B cell (primary cell): ENCODE data around the gene UPK3A. TPM values are rescaled to one million over a fixed set of nuclear protein-coding genes. Genes with fewer than 3 reads are reported as not detected.

ENCODE experiments used
- ATAC-seq: fragments of 200-7000 bp; cut with Tn5 transposase; one replicate; pipeline ENCODE4 v1.10.0; 2021; ENCODE audit warnings: low read depth, mild to moderate bottlenecking, moderate number of reproducible peaks, moderate library complexity
- CTCF ChIA-PET: fragments of 350-600 bp; sonication (Branson Sonifier 250); formaldehyde crosslinking; loops from one replicate; lab custom pipeline; 2021; ENCODE audit warnings: antibody characterized with exemption, inconsistent platforms; lab: Charles Lee
- POLR2A ChIA-PET: fragments of 350-600 bp; sonication (Branson Sonifier 250); formaldehyde crosslinking; loops from one replicate; lab custom pipeline; 2021; ENCODE audit warnings: antibody characterized with exemption; lab: Charles Lee
- DNase-seq: peaks from one replicate; pipeline ENCODE4 v3.0.0; 2013
- H2AFZ ChIP-seq: 2 replicates; pipeline ENCODE4 v1.6.1; 2012; ENCODE audit warnings: mild to moderate bottlenecking, low read depth, low read length; ENCODE audit not compliant: insufficient read depth, poor library complexity, severe bottlenecking
- H3K27ac ChIP-seq, 2 donors: 1 replicate in 1 of 2; 2 replicates in 1 of 2; pipeline ENCODE4 v1.5.1; 2012 to 2013; ENCODE audit warnings: low read length in 2 of 2, mild to moderate bottlenecking in 2 of 2, moderate library complexity in 1 of 2
- H3K27me3 ChIP-seq, 4 experiments: fragments of 200-600 bp in 1 of 4; sonication (generic) in 1 of 4; replicated peaks in 1 of 4; 1 replicate in 2 of 4; 2 replicates in 2 of 4; pipeline versions ENCODE4 v1.6.1 to v1.7.0; 2013 to 2016; ENCODE audit warnings: low read length in 3 of 4, mild to moderate bottlenecking in 2 of 4, mixed read lengths in 1 of 4, moderate library complexity in 1 of 4; ENCODE audit not compliant: insufficient read depth in 4 of 4, control insufficient read depth in 3 of 4; ENCODE audit errors: control extremely low read depth in 1 of 4
- H3K36me3 ChIP-seq, 2 experiments: replicated peaks in 1 of 2; 1 replicate in 1 of 2; 2 replicates in 1 of 2; pipeline versions ENCODE4 v1.6.1 to v1.7.1; 2013; ENCODE audit warnings: low read length in 1 of 2; ENCODE audit not compliant: insufficient read depth in 2 of 2, control insufficient read depth in 1 of 2; ENCODE audit errors: control extremely low read depth in 1 of 2, extremely low read depth in 1 of 2
- H3K4me1 ChIP-seq, 2 donors: fragments of 200-600 bp in 1 of 2; sonication (generic) in 1 of 2; 1 replicate in 1 of 2; 2 replicates in 1 of 2; pipeline versions ENCODE4 v1.5.1 to v1.6.1; 2013 to 2017; ENCODE audit warnings: low read length in 2 of 2; ENCODE audit not compliant: control insufficient read depth in 2 of 2, insufficient read depth in 2 of 2
- H3K4me2 ChIP-seq: replicated peaks from 2 replicates; pipeline ENCODE3; 2012; ENCODE audit warnings: mild to moderate bottlenecking, low read depth, low read length; ENCODE audit not compliant: poor library complexity, severe bottlenecking
- H3K4me3 ChIP-seq, 5 experiments: fragments of 200-600 bp in 1 of 5; sonication (generic) in 1 of 5; 1 replicate in 3 of 5; 2 replicates in 2 of 5; pipeline versions ENCODE4 v1.5.1 to v1.7.0; 2011 to 2016; ENCODE audit warnings: low read length in 4 of 5, mild to moderate bottlenecking in 4 of 5, low read depth in 2 of 5, control low read depth in 1 of 5, moderate library complexity in 1 of 5; ENCODE audit not compliant: insufficient read depth in 1 of 5; ENCODE audit errors: control extremely low read depth in 1 of 5, extremely low read depth in 1 of 5
- H3K79me2 ChIP-seq: fragments of 200-600 bp; sonication (generic); one replicate; pipeline ENCODE4 v1.6.0; 2016; ENCODE audit warnings: low read length; ENCODE audit not compliant: control insufficient read depth, insufficient read depth
- H3K9ac ChIP-seq: fragments of 200-600 bp; sonication (generic); 2 replicates; pipeline ENCODE4 v1.6.1; 2017; ENCODE audit warnings: mild to moderate bottlenecking, low read length, moderate library complexity
- H3K9me3 ChIP-seq, 3 donors: one replicate each; pipeline versions ENCODE4 v1.6.1 to v1.7.1; 2013; ENCODE audit warnings: low read length in 2 of 3; ENCODE audit not compliant: control insufficient read depth in 2 of 3, insufficient read depth in 1 of 3; ENCODE audit errors: control extremely low read depth in 1 of 3
- H4K20me1 ChIP-seq: 2 replicates; pipeline ENCODE4 v1.6.0; 2012; ENCODE audit warnings: mild to moderate bottlenecking, low read length; ENCODE audit not compliant: insufficient read depth, control insufficient read depth, poor library complexity, severe bottlenecking
- H3K27ac Mint-ChIP-seq: one replicate; pipeline ENCODE4 v1.8.0; 2021; ENCODE audit warnings: mixed read lengths
- H3K27me3 Mint-ChIP-seq: one replicate; pipeline ENCODE4 v1.8.0; 2021; ENCODE audit warnings: mixed read lengths
- H3K4me1 Mint-ChIP-seq: one replicate; pipeline ENCODE4 v1.8.0; 2021; ENCODE audit warnings: mixed read lengths
- H3K4me3 Mint-ChIP-seq: one replicate; pipeline ENCODE4 v1.8.0; 2021; ENCODE audit warnings: mixed read lengths
- H3K9me3 Mint-ChIP-seq: one replicate; pipeline ENCODE4 v1.8.0; 2022; ENCODE audit warnings: mixed read lengths; ENCODE audit not compliant: insufficient read depth
- EZH2 ChIP-seq: IDR thresholded peaks from 2 replicates; pipeline ENCODE4 v1.6.1; 2012; ENCODE audit warnings: borderline replicate concordance, low read depth, mild to moderate bottlenecking, moderate library complexity, low read length; ENCODE audit not compliant: insufficient read depth, poor library complexity, severe bottlenecking
- WGBS: methylation state at CpG from one replicate; pipeline ENCODE4 v1.1.5; 2013; ENCODE audit warnings: missing lambda C conversion rate; ENCODE audit not compliant: insufficient coverage; 5-methylcytosine and 5-hydroxymethylcytosine counted together
- intact Hi-C: fragments of 100-400 bp; cut with micrococcal nuclease; formaldehyde crosslinking; loops from one replicate; pipeline ENCODE4 v1.10.0; 2022
- polyA plus RNA-seq: library from polyadenylated mRNA; depleted of rRNA; stranded (reverse); fragments of >200 nt; gene quantifications from 2 replicates; pipeline ENCODE4 v1.2.3, GENCODE V29; 2012
- total RNA-seq, 2 donors: library from RNA; stranded (reverse); fragments of 120-200 nt in 1 of 2; gene quantifications; 1 replicate in 1 of 2; 2 replicates in 1 of 2; pipeline versions ENCODE4 v1.2.3 to v1.2.4, GENCODE V29; 2013 to 2022
- TF ChIP-seq, protein P1 (sequence below): fragments of 200-600 bp; IDR thresholded peaks from one replicate; pipeline ENCODE4 v1.8.0; 2022; ENCODE audit warnings: antibody characterized with exemption, mild to moderate bottlenecking

The UPK3A gene
- total and polyA plus RNA-seq, 2 donors (not counting 1 experiment from before 2014, with no cell fraction given) = not detected

DNA sequence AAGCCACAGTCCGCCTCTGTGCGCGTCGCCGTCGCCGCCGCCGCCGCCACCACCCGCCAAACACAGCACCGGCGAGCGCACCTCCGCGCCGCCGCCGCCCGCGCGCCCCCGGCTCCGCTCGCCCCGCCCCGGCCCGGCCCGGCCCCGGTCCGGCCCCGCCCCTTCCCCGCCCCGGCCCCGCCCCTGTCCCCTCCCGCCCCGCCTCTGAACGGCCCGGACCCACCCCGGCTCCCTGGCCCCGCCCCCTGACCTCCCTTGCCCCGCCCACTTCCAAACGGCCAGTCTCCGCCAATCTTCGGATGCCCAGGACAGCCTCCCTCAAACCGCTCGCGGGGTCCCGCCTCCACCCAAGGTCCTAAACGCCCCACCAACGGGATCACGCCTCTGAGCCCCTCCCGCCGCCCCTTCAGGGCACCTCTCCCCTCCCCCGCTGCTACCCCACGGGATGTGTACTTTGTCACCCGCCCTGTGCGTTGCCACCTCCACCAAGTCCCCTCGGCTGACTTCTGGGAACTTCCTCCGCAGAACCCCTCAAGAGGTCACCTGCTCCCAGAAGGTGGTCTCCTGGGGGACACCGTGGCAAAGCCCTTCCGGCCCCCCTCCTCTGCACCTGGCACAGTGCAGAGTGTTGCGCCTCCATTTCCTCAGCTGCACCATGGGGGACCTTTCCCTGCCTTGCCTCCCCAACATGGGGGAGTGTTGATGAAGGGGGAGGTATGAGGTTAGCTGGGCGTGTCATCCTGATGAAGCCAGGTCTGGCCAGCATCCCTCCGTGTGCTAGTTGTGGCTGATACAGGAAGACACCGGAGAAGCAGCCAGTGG, 43.7 kb upstream of the UPK3A start, which contains the start of gene KIAA0930:
Gene KIAA0930 (minus strand): TSS at position 85 of the 822 bp plus-strand sequence. CDS start 191 bp downstream, outside the sequence.
- ChIA-PET CTCF (interaction anchor here (0.7 to 1.1 kb wide), 2 partner anchors 69 to 78 kb away, joined by 3 read pairs; no protein-coding TSS in a partner anchor), POLR2A (interaction anchor here (0.6 kb wide), 1 partner anchor 767 kb away, joined by 3 read pairs; no protein-coding TSS in a partner anchor)
- peak within 1 kb of the TSS; percentile 72 for H2AFZ ChIP-seq
- ATAC-seq = peak; percentile 72
- Mint-ChIP-seq H3K9me3 (no peaks in the 10 kb centered on the region), H3K27ac (peak within 1 kb of the TSS; percentile 92), H3K27me3 (no peaks in the 10 kb centered on the region), H3K4me3 (peak within 1 kb of the TSS; percentile 93), H3K4me1 (peaks cover 63% of the 10 kb centered on the region)
- peak within 1 kb of the TSS; percentile 35 to 69 (median 65) for H3K4me3 ChIP-seq
- H3K79me2 ChIP-seq = peaks cover 40% of the 10 kb centered on the region
- H3K4me1 ChIP-seq = peaks cover 33 to 53% of the 10 kb centered on the region in 2 donors
- H3K27me3 ChIP-seq = no peaks in the 10 kb centered on the region
- no peaks in the 10 kb centered on the region for H3K9me3 ChIP-seq
- under 1% methylated on average over 34 of the region's 66 CpGs for WGBS
- peak within 1 kb of the TSS; percentile 66 for H3K9ac ChIP-seq
- peaks cover 34% of the 10 kb centered on the region for H4K20me1 ChIP-seq
- no peak for TF ChIP-seq EZH2
- TF ChIP-seq, protein P1, sequence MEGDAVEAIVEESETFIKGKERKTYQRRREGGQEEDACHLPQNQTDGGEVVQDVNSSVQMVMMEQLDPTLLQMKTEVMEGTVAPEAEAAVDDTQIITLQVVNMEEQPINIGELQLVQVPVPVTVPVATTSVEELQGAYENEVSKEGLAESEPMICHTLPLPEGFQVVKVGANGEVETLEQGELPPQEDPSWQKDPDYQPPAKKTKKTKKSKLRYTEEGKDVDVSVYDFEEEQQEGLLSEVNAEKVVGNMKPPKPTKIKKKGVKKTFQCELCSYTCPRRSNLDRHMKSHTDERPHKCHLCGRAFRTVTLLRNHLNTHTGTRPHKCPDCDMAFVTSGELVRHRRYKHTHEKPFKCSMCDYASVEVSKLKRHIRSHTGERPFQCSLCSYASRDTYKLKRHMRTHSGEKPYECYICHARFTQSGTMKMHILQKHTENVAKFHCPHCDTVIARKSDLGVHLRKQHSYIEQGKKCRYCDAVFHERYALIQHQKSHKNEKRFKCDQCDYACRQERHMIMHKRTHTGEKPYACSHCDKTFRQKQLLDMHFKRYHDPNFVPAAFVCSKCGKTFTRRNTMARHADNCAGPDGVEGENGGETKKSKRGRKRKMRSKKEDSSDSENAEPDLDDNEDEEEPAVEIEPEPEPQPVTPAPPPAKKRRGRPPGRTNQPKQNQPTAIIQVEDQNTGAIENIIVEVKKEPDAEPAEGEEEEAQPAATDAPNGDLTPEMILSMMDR = no peak
- H3K27ac ChIP-seq = peak within 1 kb of the TSS; percentile 19 to 56
- intact Hi-C loops = loop anchor here (1.0 to 2.0 kb wide), 4 partner anchors 22 to 194 kb away; partner anchors contain the start of genes FAM118A and NUP50
- peaks cover 0 to 13% of the 10 kb centered on the region in 2 experiments for H3K36me3 ChIP-seq
- H3K4me2 ChIP-seq = peak within 1 kb of the TSS; percentile 99
- DNase-seq = peak; percentile 82

DNA sequence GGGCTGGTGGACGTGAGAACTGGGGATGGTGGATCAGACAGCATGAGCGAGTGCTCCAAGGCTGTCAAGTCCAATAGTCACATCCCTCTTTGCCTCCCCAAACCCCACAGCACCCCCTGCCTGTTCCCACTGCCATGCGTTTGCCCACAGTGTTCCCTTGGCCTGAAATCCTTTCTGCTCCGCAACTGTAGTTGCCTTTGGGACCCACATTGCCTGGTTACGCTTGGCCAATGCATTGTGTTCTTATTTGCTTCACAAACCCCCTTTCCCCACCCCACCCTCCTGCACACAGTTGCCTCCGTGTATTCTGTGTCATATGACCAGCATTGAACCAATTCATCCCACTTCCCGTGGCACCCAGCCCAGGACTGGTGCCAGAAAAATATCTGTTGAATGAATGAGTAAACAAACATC, 42.0 kb upstream of the UPK3A start:
- CTCF ChIA-PET = no interaction called here
- WGBS = 84% methylated on average over 5 of the region's 7 CpGs

More for the DNA sequence above, 42.0 kb upstream of the UPK3A start:
- H3K9me3 ChIP-seq = no peaks in the 10 kb centered on the region
- H3K4me1 ChIP-seq = peaks cover 24 to 52% of the 10 kb centered on the region in 2 donors
- H3K79me2 ChIP-seq = peaks cover 24% of the 10 kb centered on the region
- H3K27me3 Mint-ChIP-seq = no peaks in the 10 kb centered on the region
- no peaks in the 10 kb centered on the region for H3K27me3 ChIP-seq
- no peaks in the 10 kb centered on the region for H3K9me3 Mint-ChIP-seq
- DNase-seq (no peak), ATAC-seq (no peak)
- H3K27ac ChIP-seq = no peak overlapping the region
- H3K4me3 ChIP-seq = no peak overlapping the region
- H3K36me3 ChIP-seq = peaks cover 0 to 7% of the 10 kb centered on the region in 2 experiments
- H3K9ac ChIP-seq = no peak overlapping the region
- H2AFZ ChIP-seq = no peak overlapping the region
- H3K27ac Mint-ChIP-seq = peak overlapping the region; percentile 71
- no peak overlapping the region for H3K4me3 Mint-ChIP-seq
- H3K4me2 ChIP-seq = no peak overlapping the region
- TF ChIP-seq EZH2 = no peak
- TF ChIP-seq, protein P1 = no peak
- intact Hi-C loops = no loop called here
- H4K20me1 ChIP-seq = peaks cover 23% of the 10 kb centered on the region
- POLR2A ChIA-PET = no interaction called here
- H3K4me1 Mint-ChIP-seq = peaks cover 57% of the 10 kb centered on the region
